ENCODE results near the gene DOK3.

DOK3 gene

DNA sequence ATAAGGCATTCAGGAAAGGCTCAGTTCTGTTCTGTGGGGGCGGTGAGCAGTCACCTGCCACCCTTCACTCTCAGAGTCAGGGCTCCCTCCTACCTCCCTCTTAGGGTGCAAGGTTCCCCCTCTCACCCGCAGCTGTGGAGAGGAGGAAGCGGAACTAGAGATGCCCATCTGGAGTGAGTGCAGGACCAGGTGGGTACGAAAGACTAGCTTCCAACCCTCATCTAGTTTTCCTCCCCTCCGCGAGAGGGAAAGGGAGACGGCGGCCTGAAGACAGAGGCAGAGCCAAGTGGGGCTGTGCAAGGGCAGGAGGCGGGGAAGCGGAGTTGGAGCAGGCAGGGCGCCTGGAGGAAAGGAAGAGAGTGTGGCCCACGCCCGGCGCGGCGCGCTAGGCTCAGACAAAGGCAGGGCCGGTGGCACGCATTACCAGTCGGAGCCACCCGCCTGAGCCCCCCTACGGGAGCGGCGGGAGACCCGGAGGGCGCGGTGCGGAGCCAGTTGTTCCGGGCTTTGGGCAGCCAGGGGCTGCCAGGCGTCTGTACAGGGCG, 55.7 kb downstream of the DOK3 start:
- peak overlapping the region; percentile 84 for H3K27ac ChIP-seq
- TF ChIP-seq, protein P1, sequence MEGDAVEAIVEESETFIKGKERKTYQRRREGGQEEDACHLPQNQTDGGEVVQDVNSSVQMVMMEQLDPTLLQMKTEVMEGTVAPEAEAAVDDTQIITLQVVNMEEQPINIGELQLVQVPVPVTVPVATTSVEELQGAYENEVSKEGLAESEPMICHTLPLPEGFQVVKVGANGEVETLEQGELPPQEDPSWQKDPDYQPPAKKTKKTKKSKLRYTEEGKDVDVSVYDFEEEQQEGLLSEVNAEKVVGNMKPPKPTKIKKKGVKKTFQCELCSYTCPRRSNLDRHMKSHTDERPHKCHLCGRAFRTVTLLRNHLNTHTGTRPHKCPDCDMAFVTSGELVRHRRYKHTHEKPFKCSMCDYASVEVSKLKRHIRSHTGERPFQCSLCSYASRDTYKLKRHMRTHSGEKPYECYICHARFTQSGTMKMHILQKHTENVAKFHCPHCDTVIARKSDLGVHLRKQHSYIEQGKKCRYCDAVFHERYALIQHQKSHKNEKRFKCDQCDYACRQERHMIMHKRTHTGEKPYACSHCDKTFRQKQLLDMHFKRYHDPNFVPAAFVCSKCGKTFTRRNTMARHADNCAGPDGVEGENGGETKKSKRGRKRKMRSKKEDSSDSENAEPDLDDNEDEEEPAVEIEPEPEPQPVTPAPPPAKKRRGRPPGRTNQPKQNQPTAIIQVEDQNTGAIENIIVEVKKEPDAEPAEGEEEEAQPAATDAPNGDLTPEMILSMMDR (conservative IDR thresholded peaks at IDR 0.05): no peak
- no peak for TF ChIP-seq ZFX (IDR thresholded peaks at IDR 0.05)

DNA sequence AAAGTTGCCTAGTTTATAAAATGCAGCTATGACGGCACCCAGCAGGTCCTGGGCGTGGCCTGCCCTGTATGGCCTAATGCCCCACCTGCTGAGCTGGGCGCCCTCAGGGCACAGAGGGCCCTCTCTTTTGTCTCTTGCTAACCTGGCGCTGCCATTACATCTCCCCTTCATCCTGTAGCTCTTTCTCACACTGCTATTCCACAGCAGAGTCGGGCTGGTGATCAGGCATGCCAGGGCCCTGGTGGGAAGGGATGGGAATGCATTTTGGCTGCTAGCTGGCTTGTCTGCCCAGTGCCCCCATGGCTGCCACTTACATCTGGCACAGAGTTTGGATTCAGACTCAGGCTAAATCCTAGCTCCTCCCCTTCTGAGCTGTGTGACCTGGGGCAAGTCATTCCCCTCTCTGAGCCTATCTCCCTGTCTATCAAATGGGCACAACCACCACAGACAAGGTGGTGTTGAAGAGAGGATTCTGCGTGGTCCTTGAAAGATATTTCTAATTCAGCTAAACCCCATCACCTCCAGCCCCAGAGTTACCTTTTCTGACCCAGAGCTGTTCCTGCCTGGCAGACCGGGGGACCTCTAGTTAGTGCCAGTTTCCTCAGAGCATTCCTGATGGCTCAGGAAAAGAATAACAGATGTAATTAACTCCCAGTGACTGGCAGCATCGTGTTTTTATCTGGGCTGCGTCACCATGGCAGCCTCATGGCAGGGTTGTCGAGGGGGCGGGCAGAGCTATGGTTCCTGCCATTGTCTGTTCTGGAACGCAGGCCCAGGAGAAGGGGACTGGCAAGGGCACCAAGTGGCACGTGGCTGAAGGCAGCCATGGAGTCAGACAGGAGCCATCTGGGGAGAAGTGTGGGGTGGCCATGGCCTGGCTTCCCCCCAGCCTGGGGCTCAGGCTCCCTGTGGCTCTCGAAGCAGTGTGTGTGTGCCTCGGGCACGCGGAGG, 56.7 kb downstream of the DOK3 start:
- TF ChIP-seq ZFX (IDR thresholded peaks at IDR 0.05): no peak
- peak overlapping the region; percentile 84 for H3K27ac ChIP-seq
